Measurements from ENCODE around the gene EDDM13.
"Not testable (repeated sequence)": the region's sequence is repeated elsewhere in the genome, so short reads cannot be mapped to it uniquely, and the experiment has no call there.

EDDM13 gene

DNA sequence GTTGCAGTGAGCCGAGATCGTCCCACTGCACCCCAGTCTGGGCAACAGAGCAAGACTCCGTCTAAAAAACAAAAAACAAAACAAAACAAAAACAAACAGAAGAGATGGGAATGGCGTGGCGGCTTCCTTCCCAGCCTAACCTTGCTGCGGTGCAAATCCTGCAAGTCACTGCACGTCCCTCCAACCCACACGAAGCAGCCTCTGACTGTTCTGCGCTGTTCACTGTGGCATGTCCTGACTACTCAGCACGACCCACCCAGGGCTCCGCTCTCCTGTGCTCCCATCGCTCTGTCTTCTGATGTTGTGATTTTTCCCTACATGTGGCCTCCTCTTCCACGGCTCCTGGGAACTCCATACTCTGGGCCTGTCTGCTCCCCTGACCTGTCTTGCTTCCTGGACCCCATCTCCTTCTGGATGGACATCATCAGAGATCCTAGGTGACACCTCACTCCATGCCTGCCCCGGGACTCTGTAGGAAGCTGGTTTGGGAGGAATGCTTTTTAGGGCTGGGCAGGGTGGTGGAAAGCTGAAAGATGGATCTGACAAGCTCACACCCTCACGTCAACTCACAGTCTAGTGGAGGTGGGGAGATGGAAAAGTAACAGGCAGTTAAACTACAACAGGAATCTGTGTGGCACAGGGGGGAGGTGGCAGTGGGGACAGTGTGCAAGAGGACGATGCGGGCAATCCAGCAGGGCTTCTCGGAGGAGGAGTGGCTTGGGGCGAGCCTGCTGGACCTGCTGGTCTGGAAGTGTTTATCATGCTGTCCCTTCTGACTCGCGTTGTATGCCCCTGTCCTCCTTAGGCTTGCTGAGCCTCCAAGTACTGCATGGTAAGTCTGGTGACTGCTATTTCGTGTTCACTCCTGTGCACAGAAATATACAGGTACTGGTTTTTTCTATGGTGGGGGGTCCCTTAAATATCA lies 23.2 kb downstream of the EDDM13 start:
- no peak for DNase-seq

DNA sequence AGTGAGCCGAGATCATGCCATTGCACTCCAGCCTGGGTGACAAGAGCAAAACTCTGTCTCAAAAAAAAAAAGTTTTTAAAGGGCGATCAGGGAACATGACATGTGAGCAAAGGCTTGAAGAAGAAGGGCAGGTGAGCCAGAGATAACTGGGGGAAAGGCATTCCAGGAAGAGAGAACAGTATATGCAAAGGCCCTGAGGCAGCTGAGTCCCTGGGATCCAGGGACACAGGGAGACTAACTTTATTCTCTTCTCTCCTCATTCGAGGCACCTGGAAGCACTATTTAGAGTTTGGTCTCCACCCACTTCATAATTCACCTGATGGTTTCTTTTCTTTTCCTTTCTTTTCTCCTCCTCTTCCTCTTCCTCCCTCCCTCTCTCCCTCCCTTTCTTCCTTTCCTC lies 24.5 kb downstream of the EDDM13 start:
- no peak for DNase-seq

DNA sequence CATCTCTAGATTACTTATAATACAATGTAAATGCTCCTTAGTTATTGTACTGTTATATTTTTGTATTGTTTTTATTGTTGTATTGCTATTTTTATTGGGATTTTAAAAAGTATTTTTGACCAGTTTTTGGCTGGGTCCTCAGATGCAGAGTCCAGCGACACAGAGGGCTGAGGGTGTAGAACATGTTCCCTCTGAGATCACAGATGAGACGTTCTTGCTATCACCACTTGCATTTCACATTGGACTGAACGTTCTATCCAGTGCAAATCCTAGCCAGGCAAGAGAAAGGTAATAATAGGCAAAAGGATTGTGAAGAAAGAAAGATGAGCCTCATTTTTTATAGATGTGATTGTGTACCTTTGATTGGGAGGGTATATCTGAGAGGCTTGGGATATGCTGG lies 27.1 kb downstream of the EDDM13 start:
- no peak for DNase-seq

DNA sequence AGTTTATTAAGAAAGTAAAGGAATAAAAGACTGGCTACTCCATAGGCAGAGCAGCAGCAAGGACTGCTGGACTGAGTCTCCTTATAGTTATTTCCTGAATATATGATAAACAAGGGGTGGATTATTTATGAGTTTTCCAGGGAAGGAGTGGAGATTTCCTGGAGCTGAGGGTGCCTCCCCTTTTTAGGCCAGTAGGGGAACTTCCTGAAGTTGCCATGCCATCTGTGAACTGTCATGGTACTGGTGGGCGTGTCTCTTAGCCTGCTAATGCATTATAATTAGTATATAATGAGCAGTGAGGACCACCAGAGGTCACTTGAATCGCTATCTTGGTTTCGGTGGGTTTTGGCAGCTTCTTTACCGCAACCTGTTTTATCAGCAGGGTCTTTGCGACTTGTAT lies 28.6 kb downstream of the EDDM13 start:
- no peak for DNase-seq

DNA sequence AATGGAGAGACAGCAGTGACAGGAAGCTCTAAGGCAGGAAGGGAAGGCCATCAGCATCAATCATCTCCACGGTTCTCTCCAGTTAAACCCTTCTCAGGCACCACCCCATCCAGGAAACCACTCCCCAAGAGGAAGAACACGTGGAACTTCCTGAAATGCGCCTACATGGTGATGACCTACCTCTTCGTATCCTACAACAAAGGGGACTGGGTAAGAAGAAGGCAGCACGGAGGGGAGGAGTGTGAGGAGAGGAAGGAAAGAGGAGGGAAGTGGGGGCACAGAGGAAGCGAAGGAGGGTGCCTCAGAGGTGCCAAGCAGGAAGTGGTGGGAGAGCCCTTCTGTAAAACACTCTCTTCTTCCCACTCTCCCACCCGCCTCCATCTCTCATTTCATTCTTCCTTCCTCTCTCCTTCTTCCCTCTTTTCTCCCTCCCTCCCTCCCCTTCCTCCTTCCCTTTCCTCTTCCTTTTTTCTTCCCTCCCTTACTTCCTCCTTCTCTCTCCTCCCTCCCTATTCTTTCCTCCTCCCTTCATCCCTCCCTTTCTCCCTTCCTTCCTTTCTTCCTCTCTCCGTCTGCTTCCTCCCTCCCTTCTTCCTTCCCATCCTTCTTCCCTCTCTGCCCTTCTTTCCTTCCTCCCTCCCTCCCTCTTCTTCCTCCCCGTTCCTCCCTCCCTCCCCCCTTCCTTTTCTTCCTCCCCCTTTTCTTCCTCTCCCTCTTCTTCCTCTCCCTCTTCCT lies 29.5 kb downstream of the EDDM13 start:
- no peak for DNase-seq

DNA sequence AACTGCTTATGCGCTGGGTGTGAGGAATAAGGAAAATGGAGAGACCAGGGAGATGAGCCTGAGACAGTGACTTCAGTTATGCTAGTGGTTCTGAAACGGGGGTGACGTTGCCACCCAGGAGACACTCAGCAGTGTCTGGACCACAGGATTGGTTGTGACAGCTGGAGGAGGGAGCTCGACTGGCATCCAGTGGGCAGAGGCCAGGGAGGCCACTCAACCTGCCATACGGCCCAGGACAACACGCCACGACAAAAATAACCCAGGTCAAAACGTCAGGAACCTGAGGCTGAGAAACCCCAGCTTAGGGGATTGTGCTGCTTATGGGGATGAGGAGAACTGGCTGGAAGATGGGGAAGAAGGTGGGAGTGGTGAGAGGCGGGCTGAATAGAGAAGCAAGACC lies 31.7 kb downstream of the EDDM13 start:
- DNase-seq: no peak

DNA sequence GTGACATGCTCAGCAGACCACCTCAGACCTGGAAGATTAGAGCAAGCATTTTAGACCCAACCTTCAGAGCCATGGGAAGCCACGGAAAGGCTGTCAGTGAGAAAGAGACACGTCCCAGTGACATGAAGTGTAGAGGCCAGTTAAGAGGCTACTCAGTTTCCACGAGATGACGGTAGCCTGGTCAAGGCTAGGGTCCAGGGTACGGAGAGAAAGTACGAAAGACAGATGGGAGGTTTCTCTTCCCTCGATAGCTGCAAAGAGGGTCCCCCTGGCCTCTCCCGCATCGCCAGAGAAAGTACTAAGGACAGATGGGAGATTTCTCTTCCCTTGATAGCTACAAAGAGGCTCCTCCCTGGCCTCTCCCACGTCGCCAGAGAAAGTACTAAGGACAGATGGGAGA lies 33.5 kb downstream of the EDDM13 start:
- no peak for DNase-seq

DNA sequence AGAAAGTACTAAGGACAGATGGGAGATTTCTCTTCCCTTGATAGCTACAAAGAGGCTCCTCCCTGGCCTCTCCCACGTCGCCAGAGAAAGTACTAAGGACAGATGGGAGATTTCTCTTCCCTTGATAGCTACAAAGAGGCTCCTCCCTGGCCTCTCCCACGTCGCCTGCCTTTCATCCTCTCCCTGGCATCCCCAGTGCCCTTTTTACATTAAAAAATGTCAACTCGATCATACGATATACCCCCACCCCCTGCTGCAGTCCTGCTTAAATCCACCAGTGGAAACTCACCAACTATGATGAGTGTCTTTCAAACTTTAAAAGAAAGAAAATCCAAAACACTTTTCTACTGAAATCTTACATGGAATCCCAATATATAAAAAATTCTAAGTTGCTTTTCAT lies 34.5 kb downstream of the EDDM13 start:
- DNase-seq: not testable (repeated sequence)

DNA sequence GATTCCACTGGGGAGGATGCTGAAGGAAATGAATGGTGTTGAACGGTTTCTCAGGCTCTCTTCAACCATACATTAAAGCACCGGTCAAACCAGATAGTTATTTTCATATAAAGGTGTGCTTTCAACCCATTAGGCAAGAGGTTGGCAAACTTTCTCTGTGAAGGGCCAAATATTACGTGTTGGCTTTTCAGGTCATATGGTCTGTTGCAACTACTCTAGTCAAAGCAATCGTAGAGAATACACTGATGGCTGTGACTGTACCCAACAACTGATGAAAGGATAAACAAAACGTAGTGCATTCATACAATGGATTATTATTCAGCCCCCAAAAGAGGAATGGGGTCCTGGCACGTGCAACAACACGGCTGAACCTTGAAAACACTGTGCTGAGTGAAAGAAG lies 36.2 kb downstream of the EDDM13 start:
- DNase-seq: no peak

DNA sequence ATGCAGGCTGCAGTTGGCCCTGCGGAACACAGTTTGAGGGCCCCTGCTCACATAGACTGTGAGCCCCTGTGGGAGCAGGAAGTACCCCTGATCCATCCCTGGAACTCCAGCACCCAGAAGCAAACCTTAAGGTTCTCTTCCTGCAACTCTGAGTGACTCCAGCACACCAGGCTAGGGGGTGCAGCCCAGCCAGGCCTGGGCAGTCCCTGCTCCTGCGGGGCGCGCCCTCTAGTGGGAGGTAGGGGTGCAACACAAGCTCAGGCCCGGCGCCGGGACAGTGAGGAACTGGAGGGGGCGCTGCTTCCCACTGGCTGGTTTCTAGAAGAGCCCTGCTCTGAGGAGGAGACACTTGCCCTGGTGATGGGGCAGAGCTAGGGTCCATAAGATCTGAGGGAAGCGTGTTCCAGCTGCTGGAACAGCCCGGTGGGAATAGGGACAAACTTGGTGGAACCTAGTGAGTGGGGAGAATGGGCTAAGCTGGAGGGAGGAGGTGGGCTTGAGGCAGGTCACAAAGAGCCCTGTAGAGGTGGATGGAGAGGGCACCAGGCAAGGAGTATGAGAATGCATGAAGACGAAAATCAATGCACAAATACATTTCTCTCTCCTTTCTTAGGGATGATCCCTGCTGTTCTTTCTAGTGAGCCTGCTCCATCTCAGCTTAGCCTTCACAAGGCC lies 37.1 kb downstream of the EDDM13 start:
- DNase-seq: peak; percentile 5

DNA sequence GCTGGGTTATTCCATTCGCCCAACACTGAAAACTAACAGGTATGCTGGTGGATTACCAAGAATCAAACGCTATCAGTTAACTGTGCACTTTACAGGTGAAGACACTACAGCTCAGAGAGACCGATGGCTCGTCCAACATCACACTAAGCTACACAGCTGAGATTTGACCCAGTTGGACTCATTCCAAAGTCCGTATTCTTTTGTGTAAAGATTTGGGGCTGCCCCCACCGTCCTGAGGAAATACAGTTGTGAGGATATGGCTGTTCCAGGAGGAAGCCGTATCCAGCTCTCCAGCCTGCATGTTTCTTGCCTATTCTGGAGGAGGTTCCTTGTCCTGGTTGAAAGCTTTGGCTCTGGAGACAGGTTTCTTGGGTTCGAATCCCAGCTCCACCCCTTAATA lies 37.9 kb downstream of the EDDM13 start:
- DNase-seq: no peak

DNA sequence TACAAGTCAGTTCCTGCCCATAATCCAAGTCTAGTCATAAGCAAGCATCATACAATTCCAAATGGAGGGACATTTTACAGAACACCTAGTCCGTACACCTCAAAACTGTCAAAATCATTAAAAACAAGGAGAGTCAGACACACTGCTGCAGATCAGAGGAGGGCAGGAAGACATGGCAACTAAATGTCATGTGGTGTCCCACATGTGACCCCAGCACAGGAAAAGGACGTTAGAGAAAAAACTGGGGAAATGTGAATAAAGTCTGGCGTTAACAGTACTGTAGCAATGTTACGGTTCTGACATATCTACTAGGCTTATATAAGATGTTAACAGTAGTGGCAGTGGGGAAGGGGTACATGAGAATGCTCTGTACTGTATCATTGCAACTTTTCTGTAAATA lies 39.8 kb downstream of the EDDM13 start:
- DNase-seq: no peak

DNA sequence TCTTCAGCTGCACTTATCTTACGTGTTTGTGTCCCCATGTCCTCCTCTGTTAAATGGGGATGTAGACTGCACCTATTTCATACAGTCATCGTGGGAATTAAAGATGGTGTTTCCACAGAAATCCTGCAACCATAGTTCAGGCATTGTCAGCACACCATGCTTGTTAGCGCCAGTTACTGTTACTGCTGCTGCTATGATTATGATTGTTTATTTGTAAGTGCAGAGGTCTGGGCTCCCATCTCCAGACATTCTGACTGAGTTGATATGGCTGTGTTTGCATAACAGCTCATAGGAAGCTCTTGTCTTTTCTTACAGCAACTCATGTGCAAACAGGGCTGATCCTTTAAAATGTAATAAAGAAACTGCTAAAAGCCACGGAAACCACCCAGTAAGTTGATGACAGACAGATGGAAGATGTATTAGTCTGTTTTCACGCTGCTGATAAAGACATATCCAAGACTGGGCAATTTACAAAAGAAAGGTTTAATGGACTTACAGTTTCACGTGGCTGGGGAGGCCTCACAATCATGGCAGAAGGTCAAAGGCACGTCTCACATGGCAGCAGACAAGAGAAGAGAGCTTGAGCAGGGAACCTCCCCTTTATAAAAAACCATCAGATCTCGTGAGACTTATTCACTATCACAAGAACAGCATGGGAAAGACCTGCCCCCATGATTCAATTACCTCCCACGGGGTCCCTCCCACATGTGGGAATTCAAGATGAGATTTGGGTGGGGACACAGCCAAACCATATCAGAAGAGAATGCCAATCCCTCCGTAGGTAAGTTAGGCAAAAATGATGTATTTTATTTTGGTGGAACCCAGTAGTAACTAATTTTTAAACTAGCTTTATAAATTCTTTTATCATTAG lies 40.5 kb downstream of the EDDM13 start:
- no peak for DNase-seq

DNA sequence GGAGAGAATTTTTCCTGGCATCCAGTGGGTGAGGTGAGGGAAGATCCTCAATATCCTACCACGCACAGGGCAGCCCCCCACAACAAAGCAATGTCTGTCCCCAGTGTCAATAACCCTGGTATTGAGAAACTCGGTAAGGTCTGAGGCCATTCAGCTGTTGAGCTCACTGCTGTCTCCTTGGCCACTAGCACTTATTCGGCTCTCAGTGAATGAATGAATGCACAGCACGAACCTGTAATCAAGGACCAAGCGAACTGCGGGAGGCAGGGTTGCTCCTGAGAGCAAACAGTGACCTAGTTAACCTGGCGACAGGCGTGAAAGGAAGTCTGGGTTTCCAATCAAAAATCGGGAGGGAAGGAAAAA lies 41.5 kb downstream of the EDDM13 start:
- DNase-seq: no peak

DNA sequence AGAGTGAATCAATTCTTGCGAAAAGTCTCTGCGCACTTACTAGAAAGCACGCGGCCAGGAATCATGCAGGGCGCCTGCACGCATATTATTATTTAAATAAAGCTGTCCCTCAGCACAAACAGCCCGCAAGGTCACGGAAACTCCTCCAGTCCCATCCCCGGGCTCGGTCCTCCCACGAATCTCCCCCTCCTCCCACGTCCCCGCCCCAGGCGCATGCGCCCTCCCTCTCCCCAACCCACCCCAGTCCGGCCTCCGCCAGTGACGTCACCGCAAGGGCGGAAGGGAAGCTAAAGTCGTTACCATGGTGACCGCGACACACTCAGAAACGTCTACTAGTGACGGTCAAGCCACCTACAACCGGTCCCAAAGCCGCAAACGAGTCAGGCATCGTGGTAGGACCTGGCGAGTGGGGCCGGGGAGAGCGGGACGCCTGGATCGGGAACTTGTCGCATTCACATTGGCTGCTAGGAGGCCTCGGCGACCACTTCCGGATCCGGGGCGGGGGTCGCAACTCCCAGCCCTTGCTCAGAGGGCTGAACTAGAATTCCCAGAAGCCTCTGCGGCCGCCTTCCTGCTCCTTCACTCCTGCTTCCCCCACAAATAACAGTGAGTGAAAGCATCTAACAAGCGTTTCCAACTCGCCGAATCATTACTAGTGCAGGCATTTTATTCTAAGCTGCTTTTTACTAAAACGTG lies 42.0 kb downstream of the EDDM13 start, which contains the start of gene ZSCAN5A:
Gene ZSCAN5A, minus strand, starts transcription at position 459 of the 696 bp plus-strand sequence. CDS start 89,793 bp downstream, outside the sequence.
- DNase-seq: peak; percentile 94

DNA sequence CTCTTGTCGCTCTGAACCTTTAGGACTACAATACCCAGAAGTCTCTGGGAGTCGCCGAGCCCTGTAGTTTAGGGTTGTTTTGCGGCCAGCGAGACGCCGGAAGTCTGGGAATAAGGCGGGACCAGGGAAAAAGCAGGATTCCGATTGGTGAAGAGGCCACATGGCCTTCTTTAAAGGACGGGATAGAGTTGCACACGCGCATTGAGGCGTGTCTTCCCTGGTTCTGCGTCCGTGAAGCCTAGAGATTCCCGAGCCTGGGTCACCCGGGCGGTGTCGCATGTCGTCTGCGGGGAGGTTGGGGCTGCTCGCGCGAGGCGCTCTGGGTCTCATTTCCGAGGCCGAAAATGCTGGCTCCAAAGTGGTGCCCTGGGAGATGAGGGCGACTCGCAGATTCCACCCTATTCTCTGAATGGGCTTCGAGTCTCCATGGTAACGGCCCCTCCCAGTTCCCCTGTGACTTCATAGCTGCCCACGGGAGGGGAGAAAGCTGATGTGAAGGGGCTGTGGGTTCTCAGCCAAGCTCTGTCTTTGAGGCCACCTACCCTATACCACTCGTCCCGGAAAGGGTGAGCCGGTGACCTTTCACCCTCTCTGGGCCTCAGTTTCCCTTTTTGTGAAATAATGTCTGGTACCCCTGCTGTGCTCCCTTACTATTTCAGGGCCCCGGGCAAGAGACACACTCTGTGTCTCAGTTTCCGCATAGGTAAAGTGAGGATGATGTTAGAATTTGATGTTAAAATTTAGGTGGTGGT lies 42.7 kb downstream of the EDDM13 start:
- peak; percentile 98 for DNase-seq

DNA sequence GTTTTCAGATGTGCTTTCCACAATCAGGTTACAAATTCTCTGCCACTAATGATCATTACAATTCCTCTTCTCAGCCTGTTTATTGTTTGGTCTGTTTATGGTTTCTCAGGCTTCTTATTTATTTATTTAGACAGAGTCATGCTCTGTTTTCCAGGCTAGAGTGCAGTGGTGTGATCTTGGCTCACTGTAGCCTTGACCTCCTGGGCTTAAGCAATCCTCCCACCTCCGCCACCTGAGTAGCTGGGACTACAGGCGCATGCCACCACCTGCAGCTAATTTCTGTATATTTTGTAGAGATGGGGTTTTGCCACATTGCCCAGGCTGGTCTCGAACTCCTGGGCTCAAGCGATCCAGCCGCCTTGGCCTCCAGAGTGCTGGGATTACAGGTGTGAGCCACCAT lies 44.2 kb downstream of the EDDM13 start:
- no peak for DNase-seq

DNA sequence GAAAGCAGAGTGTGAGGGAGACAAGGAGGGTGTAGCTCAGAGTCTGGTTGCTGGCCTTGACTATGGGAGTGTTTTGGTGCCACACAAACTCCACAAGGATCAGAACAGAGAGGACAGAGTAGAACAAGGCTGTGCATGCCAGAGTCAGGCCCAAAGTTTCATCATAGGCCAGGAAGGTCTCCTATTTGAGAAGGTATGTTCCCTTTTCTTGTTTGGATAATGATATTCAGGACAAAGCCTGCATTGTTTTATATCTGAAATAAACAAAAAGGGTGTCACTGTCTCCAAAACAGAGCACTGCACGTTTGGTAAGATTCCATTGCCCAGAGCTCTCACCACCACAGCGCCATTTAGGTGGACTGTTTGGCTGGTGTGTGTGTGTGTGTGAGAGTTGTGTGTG lies 45.2 kb downstream of the EDDM13 start:
- no peak for DNase-seq

DNA sequence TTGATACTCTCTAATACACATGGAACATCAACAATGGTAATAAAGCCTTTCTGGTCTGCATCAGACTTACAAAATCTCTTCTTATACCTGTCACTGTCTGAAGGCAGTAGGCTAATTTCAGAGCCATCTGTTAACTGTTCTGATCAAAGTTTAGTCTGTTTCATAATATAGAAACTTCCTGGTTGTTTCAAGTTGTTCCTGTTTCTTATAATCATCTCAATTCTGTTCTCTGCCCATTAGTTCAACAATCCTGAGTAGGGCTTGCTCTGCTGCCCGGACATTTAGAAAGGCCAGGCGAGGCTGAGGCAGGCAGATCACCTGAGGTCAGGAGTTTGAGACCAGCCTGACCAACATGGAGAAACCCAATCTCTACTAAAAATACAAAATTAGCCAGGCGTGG lies 47.4 kb downstream of the EDDM13 start:
- DNase-seq: no peak

DNA sequence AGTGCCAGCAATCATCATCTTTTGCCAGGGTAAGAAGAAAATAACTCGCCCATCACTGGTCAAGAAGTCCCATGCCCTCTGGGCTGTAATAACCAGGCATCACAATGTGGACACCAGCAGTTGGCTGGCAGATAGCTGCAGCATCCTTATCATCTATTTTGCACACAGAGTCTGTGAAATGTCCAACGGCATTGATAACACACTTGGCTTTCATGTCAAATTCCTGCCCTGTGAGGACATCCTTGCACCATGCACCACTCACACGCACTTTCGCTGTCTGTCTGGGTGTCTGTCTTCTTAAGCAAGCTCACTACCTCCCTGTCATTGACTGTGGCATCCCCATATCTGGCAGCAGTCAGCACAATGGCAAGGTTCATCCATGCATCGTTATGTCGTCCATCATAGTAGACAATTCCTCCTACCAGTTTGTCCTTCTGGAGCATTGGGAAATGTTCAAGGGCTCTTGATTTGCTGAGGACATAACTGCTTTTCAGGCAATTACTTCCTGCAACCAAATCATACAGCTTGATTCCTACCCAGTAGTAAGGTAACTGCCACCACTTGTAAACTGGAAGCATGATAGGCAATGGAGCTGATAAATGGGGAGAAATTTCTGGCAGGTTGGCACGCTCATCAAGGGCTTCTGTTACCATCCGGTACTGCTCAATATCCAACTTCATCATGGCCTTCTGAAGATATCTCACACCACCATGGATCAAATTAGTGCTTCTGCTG lies 48.9 kb downstream of the EDDM13 start:
- no peak for DNase-seq

Data from fibroblast of skin of abdomen (primary cell).